Measurements from ENCODE around the gene ARMH3. TPM values are rescaled to one million over a fixed set of nuclear protein-coding genes. Genes with fewer than 3 reads are reported as not detected.
A peak's percentile ranks its signal among the peaks of the same experiment; 100 is the strongest.

The ARMH3 gene
- total RNA-seq, 2 experiments from 2014 or later = 7.9 to 24.3 TPM

DNA sequence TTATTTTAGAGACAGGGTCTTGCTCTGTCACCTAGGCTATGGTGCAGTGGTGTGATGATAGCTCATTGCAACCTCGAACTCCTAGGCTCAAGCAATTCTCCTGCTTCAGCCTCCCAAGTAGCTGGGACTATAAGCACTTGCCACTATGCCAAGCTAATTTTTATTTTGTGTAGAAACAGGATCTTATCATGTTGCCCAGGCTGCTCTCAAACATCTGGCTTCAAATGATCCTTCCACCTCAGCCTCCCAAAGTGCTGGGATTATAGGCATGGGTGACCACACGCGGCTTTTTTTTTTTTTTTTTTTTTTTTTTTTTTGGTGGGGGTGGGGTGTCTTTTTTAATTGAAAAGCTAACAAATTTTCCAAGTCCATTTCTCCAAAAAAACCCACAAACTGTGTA is 27.6 kb upstream of the ARMH3 start:
- BruUV-seq (replicated peaks) = no TSS peak
- no peaks in the 10 kb centered on the region for H3K36me3 ChIP-seq (ENCODE audit: insufficient read depth, low read length)
- no peaks in the 10 kb centered on the region for H3K9me2 ChIP-seq (ENCODE audit: insufficient read depth, low read length)
- no peak for TF ChIP-seq EZH2phosphoT487 (IDR thresholded peaks at IDR 0.05; ENCODE audit: borderline replicate concordance, low read depth, low read length)
- TF ChIP-seq, protein P1, sequence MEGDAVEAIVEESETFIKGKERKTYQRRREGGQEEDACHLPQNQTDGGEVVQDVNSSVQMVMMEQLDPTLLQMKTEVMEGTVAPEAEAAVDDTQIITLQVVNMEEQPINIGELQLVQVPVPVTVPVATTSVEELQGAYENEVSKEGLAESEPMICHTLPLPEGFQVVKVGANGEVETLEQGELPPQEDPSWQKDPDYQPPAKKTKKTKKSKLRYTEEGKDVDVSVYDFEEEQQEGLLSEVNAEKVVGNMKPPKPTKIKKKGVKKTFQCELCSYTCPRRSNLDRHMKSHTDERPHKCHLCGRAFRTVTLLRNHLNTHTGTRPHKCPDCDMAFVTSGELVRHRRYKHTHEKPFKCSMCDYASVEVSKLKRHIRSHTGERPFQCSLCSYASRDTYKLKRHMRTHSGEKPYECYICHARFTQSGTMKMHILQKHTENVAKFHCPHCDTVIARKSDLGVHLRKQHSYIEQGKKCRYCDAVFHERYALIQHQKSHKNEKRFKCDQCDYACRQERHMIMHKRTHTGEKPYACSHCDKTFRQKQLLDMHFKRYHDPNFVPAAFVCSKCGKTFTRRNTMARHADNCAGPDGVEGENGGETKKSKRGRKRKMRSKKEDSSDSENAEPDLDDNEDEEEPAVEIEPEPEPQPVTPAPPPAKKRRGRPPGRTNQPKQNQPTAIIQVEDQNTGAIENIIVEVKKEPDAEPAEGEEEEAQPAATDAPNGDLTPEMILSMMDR (conservative IDR thresholded peaks at IDR 0.05; ENCODE audit: low read length) = no peak
- POLR2A ChIA-PET = interaction anchor here (0.6 to 0.9 kb wide), 8 partner anchors 11 to 1760 kb away, joined by 3 to 12 read pairs (median 4); no protein-coding TSS in a partner anchor
- no peaks in the 10 kb centered on the region for H3K9me3 ChIP-seq (ENCODE audit: low read length)
- no peak for DNase-seq (ENCODE audit: low spot score)
- H4K20me1 ChIP-seq (ENCODE audit: insufficient read depth, low read length) = no peaks in the 10 kb centered on the region
- H3K79me2 ChIP-seq (ENCODE audit: insufficient read depth, low read depth, low read length) = no peaks in the 10 kb centered on the region
- peaks cover 6% of the 10 kb centered on the region for H3K4me1 ChIP-seq (ENCODE audit: insufficient read depth, low read length, poor library complexity, severe bottlenecking)
- intact Hi-C loops (cut with micrococcal nuclease; ENCODE audit: unreplicated experiment) = no loop called here
- H3K4me3 ChIP-seq (ENCODE audit: low read depth, low read length, poor library complexity, severe bottlenecking) = no peak overlapping the region
- CTCF ChIA-PET (ENCODE audit: unreplicated experiment) = no interaction called here
- no peak overlapping the region for H3K27ac ChIP-seq (ENCODE audit: low read depth, low read length, poor library complexity, severe bottlenecking)
- H2AFZ ChIP-seq (ENCODE audit: low read length) = no peak overlapping the region
- no peak overlapping the region for H3K4me2 ChIP-seq (ENCODE audit: low read length)

DNA sequence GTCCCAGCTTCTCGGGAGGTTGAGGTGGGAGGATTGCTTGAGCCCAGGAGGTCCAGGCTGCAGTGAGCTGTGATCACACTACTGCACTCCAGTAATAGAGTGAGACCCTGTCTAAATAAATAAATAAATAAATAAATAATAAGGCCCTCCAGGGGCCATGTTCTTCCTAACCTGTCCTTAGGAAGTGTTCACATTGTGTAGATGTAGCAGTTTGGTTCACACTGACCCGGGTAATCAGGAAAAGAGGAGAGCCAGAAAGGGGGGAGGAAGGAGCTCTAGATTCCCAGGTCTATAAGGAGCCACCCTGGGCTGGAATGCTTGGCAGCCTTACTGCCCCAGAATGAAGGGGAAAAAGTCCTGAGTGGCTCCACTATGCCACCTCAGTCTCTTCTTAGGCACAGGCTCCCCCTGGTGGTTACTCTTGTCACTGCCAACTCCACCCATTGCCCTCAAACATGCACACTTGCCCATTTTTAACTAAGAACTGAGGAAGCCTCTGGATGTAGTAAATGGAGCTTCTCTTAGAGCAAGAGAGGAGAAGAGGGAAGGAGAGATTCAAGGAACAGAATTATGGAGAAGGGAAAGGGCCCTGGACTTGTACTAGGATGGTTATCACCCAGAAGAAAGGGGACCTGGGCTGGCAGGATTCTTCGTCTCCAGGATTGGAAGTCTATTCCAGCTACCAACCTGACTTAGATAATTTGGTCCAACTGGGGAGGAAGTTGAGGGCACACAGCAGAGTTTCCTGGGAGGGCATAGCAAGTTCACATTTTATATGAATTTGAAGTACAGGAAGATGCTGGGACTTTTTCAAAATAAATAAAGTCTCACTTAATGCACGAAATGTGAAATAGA is 16.9 kb upstream of the ARMH3 start:
- CTCF ChIA-PET (ENCODE audit: unreplicated experiment) = interaction anchor here (0.5 to 0.8 kb wide), 2 partner anchors 170 to 231 kb away, joined by 3 read pairs; no protein-coding TSS in a partner anchor

More for the DNA sequence above, 16.9 kb upstream of the ARMH3 start:
- no TSS peak for BruUV-seq (replicated peaks)
- Histone ChIP-seq H3K9me3 (ENCODE audit: low read length) (no peaks in the 10 kb centered on the region), H2AFZ (ENCODE audit: low read length) (no peak overlapping the region), H3K4me1 (ENCODE audit: insufficient read depth, low read length, poor library complexity, severe bottlenecking) (no peaks in the 10 kb centered on the region), H3K79me2 (ENCODE audit: insufficient read depth, low read depth, low read length) (no peaks in the 10 kb centered on the region), H3K4me3 (ENCODE audit: low read depth, low read length, poor library complexity, severe bottlenecking) (no peak overlapping the region), H4K20me1 (ENCODE audit: insufficient read depth, low read length) (no peaks in the 10 kb centered on the region), H3K4me2 (ENCODE audit: low read length) (no peak overlapping the region), H3K36me3 (ENCODE audit: insufficient read depth, low read length) (peaks cover 14% of the 10 kb centered on the region; the same call in 1 of the 2 replicates), H3K27ac (ENCODE audit: low read depth, low read length, poor library complexity, severe bottlenecking) (no peak overlapping the region), H3K9me2 (ENCODE audit: insufficient read depth, low read length) (no peaks in the 10 kb centered on the region)
- POLR2A ChIA-PET = interaction anchor here (0.5 to 1.3 kb wide), 4 partner anchors 11 to 81 kb away, joined by 3 to 14 read pairs (median 4); no protein-coding TSS in a partner anchor
- intact Hi-C loops (cut with micrococcal nuclease; ENCODE audit: unreplicated experiment) = loop anchor here (1.0 to 5.0 kb wide), 4 partner anchors 56 to 291 kb away; partner anchors contain the start of gene NPM3
- TF ChIP-seq, protein P1 (conservative IDR thresholded peaks at IDR 0.05; ENCODE audit: low read length) = peak; percentile 98
- TF ChIP-seq EZH2phosphoT487 (IDR thresholded peaks at IDR 0.05; ENCODE audit: borderline replicate concordance, low read depth, low read length) = no peak
- DNase-seq (ENCODE audit: low spot score) = peak; percentile 81
